GM21825 (cell line): ENCODE results near the gene BMAL2.

Experiments
- ATAC-seq: cut with Tn5 transposase; IDR thresholded peaks from one replicate; pipeline ENCODE4 v1.9.1; 2021; ENCODE audit warnings: mild to moderate bottlenecking, moderate library complexity; ENCODE audit not compliant: unreplicated experiment

The BMAL2 gene

GRCh38 chr12:27319848-27320247, 12.8 kb upstream of the BMAL2 start:
- ATAC-seq = no peak

DNA sequence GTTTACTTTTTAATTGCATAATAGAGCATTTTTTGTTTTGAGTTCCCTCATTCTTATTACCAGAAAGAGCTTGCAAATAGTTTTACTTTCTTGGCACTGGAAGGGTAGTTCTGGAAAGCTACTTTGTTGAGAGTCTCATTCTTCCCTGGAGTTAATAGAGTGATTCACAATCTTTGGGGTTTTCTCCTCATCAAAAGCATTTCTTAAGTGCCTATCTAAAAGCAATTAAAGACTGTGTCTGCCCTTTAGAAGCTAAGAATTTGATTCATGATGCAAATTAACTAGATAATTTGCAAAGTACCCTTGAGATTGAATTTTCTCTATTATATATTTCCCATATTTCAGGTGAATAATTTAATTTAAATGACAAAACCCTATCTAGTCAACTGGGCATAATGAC, 8.1 kb upstream of the BMAL2 start:
- ATAC-seq = no peak

DNA sequence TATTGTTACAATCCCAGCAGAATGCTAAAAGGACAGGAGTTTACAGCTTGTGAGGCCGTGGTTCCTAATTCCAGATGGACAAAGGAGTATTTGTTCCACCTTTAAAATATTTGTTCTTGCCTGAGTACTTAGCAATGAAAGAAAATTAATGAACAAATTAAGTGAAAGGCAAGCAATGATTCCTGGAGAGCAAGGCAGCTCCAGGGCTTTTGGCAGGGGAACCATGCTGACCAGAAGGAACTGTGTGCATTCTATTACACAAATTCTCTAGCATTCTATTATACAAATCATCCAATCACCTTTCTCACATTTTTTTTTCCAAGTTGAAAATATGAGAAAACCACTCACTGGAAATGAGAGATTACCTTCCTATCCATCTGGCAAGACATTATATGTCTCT, 1.8 kb upstream of the BMAL2 start:
- ATAC-seq = no peak

GRCh38 chr12:27331291-27331926, 1.2 kb upstream of the BMAL2 start:
- peak; percentile 49 for ATAC-seq

DNA sequence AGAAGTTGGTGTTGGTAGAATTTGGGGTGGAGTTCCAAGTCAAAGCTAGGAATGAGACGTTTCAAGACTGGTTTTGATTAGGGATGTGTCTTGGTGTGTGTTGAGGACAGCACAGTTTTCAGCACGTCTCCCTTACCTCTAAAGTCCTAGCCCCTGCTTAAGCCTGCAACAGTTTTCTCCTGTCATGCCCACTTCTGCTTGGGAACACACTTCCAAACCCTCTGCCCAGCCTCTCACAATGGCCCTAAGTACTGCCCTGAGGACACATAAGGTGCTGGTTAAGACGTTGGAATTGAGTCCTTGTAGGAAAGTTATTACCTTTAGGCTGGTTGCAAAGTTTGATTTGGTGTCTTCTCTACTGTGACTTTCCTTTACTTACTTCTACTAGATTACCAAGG, 710 bp upstream of the BMAL2 start:
- ATAC-seq = no peak

DNA sequence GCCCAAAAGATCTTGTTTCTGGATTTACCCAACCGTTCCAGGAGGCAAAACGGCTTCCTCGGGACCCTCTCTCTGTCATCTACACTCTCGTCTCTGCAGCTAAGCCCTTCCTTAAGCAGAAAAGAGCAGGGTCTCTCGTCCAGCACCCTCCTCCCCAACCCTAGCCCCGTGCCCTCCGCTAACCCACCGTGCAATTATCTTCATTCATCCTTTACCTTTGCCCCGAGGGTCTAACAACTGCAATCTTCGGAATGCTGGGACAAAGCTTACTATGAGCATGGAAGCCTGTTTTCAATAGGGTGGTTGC, 276 bp upstream of the BMAL2 start:
- no peak for ATAC-seq

DNA sequence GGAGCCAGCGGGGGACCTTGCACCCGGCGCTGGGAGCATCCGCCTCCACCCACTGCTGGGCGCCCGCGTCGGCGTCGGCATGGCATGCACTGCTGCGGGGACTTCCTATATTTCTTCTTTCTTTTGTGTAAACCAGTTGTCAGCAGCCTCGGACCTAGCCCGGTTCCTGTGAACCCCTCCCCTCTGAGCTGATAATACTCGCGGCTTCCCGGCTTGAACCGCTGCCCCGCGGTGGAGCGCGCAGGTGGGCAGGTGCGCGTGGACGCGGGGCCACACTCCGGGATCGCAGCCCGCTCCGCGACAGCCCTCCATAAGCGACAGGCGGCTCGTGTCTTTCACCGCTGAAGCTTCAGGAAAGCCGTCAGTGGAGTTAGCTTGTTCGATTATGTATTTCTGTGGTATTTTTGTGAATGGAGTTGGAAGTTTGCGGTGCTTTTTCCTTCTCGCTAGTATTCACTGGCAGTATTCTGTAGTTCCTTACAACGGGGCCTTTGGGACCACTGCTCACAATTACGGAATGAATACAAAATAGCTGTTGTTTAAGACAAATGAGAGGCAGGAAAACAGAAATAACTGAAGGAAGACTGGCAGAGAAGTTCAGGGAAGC, 870 bp downstream of the BMAL2 start:
- ATAC-seq = peak; percentile 16

DNA sequence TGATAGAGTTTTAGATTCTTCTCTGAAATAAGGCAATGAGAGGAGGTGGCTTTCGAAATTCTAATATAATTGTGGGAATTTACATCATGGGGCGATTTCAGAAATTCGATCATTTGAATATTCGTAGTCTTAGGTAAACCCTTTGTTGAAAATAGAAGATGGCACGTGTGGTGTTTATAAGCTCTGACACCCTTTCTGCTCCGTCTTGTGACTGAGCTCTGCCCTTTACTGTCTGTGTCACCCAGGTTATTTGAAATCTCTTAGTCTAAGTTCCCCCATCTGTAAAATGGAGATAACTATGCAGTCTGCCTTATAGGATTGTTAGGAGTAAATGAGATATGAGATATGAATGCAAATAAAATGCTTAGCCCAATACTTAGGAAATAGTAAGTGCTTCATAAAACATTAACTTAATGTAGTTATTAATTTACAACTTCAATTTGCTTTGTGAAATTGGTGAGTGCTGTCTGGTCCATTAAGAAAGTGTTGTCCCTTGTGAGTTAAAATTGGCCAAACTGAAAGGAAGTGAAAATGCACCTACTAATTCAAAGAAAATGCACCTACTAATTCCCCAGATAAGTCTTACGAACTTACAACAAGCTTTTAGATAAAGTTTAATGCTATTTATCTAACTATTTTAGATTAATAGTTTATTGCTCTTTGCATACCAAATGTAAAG, 1.5 kb downstream of the BMAL2 start:
- ATAC-seq = no peak

DNA sequence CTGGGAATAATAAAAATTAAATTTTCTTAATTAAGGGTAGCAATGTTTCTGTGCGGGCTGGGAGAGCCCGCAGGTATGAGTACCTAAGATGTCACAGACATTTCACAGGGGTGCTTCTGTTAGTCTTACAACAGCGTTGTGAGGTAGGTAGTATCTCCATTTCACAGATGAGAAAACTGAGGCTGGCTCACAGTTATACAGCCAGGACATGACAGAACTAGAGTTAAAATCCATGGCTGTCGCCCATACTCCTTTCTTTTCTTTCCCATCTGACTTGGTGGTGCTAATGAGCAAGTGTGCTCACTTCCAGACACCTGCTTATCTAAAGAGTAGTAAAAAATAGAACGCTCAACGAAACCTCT, 2.1 kb downstream of the BMAL2 start:
- ATAC-seq = no peak

DNA sequence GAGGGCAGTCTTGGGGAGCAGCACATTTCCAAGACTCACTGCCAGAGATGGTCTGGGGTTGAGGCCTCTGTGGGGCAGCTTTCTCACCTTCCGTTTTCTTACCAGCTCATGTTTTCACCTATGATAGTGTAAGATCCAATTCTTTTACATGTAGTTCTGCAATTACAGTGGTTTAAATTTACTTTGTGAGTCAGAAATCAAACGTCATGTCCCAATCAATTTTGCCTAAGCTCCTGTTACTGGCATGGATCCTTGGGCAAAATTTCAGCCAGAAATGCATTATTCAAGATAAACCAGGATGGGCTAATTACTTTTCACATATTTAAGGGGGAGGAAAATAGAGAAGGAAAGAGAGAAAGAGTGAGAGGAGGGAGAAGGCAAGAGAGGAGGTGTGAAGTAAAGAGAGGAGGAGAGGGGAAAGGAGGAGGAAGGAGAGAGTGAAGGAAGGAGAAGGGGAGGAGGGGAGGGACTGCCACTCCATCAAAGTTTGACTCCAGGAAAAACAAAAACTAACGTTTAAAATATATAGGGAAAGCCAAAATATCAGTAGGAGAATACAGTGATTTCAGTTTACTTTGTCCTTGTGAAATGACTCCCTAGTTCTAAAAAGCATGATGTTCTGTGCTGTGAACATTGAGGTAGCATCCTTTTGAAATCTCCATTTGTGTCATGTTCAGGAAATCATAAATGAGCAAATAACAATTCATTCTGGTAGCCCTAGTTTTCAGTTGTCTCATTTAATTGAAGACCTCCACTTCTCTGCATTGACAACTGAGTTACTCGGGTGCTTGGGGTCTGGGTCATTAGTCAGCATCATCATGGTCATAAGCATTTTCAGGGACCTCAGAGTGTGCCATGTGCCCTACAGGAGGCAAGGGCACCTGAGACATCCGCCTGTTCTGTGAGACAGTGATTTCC, 3.0 kb downstream of the BMAL2 start:
- no peak for ATAC-seq

DNA sequence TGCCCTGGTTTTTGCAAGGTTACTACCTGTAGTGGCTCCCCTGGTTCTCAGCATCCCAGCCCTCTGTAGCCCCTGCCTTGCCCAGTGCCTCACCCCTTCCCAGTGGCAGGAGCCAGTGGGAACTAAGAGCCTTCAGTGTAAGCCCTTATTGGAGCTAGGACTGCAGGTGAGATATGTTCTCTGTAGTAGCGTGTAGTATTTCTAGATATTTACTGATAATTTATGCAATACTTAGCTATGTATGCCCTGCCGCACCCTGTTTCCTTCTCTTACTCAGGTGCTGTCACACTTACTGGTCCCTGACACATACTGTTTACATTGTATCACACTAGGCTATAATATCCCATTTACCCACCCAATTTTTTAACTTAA, 3.6 kb downstream of the BMAL2 start:
- no peak for ATAC-seq

- ATAC-seq = no peak
These were observed 4.7 kb downstream of the BMAL2 start for GRCh38 chr12:27337376-27337775.

GRCh38 chr12:27338473-27338872, 5.8 kb downstream of the BMAL2 start:
- no peak for ATAC-seq

DNA sequence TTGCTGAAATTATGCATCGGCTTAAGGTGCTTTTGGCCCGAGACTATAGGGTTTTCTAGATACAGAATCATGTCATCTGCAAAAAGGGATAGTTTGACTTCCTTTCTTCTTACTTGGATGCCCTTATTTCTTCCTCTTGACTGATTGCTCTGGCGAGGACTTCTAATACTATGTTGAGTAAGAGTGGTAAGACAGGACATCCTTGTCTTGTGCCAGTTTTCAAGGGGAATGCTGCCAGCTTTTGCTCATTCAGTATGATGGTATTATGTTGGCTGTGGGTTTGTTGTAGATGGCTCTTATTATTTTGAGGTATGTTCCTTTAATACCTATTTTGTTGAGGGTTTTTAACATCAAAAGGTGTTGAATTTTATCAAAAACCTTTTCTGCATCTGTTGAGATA, 8.3 kb downstream of the BMAL2 start:
- ATAC-seq = no peak

- no peak for ATAC-seq
These were observed 9.9 kb downstream of the BMAL2 start for GRCh38 chr12:27342536-27342935.

GRCh38 chr12:27343255-27344000, 10.8 kb downstream of the BMAL2 start:
- ATAC-seq = no peak

DNA sequence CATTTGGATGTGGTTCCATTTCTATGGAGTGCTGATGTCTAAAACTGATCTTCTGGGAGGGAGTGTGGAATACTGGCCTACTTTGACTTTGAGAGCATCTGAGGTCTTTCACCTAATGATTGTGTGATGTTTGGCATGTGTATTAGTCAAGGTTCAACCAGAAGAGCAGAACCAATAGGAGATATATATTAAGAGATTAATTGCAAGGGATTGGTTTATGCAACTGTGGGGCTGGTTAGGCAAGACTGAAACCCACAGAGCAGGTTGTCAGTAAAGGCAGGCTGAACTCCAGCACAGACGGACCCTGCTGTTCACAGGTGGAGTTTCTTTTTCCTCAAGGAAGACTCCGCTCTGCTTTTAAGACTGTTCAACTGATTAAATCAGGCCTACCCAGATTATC, 11.6 kb downstream of the BMAL2 start:
- no peak for ATAC-seq

DNA sequence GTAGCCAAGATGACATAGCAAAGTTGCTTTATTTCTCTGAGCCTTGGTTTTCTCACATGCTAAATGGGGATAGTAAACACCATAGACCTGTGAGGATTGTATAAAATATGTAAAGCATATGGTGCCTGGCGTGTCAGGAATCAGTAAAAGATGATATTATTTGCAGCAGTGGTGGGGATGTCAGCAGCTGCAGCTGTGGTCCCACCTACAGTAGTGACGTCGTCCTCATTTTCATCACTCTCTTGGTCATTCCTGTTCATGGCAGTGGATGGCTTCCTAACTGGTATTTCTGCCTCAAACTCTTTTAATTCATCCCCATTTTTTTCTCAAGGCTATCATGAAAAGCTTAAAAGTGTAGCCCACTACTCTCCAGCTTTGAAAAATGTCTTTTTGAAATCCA, 12.1 kb downstream of the BMAL2 start:
- ATAC-seq = no peak

- no peak for ATAC-seq
These were observed 12.7 kb downstream of the BMAL2 start for GRCh38 chr12:27345376-27345775.

DNA sequence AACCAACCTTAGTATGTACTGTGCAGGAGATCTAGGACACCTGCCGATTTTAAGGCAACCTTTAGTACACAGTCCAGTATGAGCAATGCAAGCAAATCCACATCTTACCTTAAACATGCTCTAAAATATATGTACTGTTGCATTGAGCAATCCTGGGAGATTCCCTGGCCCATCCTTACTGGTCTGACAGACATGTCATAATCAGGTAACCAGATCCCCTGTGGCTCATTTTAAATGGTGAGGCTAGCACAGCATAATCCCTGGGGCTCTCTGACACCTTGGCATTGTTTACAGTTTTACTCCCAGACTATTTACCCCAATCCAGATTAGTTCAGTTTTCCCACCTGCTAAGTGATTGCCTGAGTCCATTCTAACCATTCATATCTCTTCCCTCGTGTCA, 15.1 kb downstream of the BMAL2 start:
- no peak for ATAC-seq

DNA sequence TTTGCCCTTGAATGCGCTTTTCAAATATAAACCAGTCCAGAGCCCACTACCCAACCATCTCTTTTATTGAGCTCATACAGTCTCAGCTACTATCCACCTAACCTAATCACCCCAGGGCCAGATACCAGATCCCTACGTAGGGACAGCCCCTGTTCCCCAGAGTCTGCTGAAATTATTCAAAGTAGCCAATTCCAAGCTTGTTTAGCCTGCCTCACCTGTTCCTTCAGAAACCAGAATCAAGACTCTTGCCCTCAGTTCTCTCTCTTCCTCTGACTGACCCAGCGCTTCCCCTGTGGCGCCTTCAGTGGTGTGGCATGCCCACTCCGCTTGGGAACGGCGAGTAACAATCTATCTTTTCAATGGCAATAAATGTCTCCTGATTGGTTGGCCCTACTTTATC, 18.8 kb downstream of the BMAL2 start:
- no peak for ATAC-seq
